Myocyte (in vitro differentiated cells): ENCODE measurements around the gene CDC5L. TPM values are rescaled to one million over a fixed set of nuclear protein-coding genes. Genes with fewer than 3 reads are reported as not detected.
"Not testable (repeated sequence)": the region's sequence is repeated elsewhere in the genome, so short reads cannot be mapped to it uniquely, and the experiment has no call there.

Experiments
- DNase-seq: peaks from one replicate; pipeline ENCODE4 v3.0.0-alpha.2; 2012; ENCODE audit warnings: low read depth
- total RNA-seq: library from RNA; depleted of rRNA; stranded (reverse); fragments of >200 nt; gene quantifications from 2 replicates; pipeline ENCODE4 v1.2.3, GENCODE V29; 2014

CDC5L gene
- total RNA-seq, 1 donor from 2014 or later, result 23.6 TPM

GRCh38 chr6:44411141-44411540, 23.6 kb downstream of the CDC5L start:
- no peak for DNase-seq

- DNase-seq, result no peak
Measured at GRCh38 chr6:44415449-44415848, 27.9 kb downstream of the CDC5L start.

- no peak for DNase-seq
Measured at GRCh38 chr6:44415873-44416502, 28.5 kb downstream of the CDC5L start.

- no peak for DNase-seq
Measured at GRCh38 chr6:44422531-44422930, 35.0 kb downstream of the CDC5L start.

- no peak for DNase-seq
Measured at GRCh38 chr6:44423306-44423705, 35.8 kb downstream of the CDC5L start.

- no peak for DNase-seq
Measured at GRCh38 chr6:44425951-44426350, 38.4 kb downstream of the CDC5L start.

- peak; percentile 58 for DNase-seq
Measured at GRCh38 chr6:44428682-44429081, 41.2 kb downstream of the CDC5L start.

GRCh38 chr6:44430326-44430725, 42.8 kb downstream of the CDC5L start:
- DNase-seq, result no peak

GRCh38 chr6:44431118-44431725, 43.7 kb downstream of the CDC5L start:
- DNase-seq, result peak; percentile 80

GRCh38 chr6:44432227-44432626, 44.7 kb downstream of the CDC5L start:
- DNase-seq, result no peak

- peak; percentile 34 for DNase-seq
Measured at GRCh38 chr6:44432726-44433125, 45.2 kb downstream of the CDC5L start.

GRCh38 chr6:44435500-44435899, 48.0 kb downstream of the CDC5L start:
- DNase-seq, result peak; percentile 79

GRCh38 chr6:44438827-44439226, 51.3 kb downstream of the CDC5L start:
- DNase-seq, result no peak

- peak; percentile 66 for DNase-seq
Measured at GRCh38 chr6:44439270-44440045, 52.0 kb downstream of the CDC5L start.

- no peak for DNase-seq
Measured at GRCh38 chr6:44441091-44441855, 53.8 kb downstream of the CDC5L start.

- no peak for DNase-seq
Measured at GRCh38 chr6:44442236-44442635, 54.7 kb downstream of the CDC5L start.

GRCh38 chr6:44442833-44443444, 55.4 kb downstream of the CDC5L start:
- no peak for DNase-seq

- no peak for DNase-seq
Measured at GRCh38 chr6:44444853-44445252, 57.3 kb downstream of the CDC5L start.

GRCh38 chr6:44446626-44447300, 59.3 kb downstream of the CDC5L start:
- DNase-seq, result peak; percentile 40

GRCh38 chr6:44449181-44449580, 61.7 kb downstream of the CDC5L start:
- not testable (repeated sequence) for DNase-seq
